HG02642 (cell line): ENCODE data around the gene FBLN2.

Source experiments
- ATAC-seq: cut with Tn5 transposase; IDR thresholded peaks from one replicate; pipeline ENCODE4 v1.9.1; 2021; ENCODE audit warnings: mild to moderate bottlenecking; ENCODE audit not compliant: unreplicated experiment, poor library complexity

Gene FBLN2

DNA sequence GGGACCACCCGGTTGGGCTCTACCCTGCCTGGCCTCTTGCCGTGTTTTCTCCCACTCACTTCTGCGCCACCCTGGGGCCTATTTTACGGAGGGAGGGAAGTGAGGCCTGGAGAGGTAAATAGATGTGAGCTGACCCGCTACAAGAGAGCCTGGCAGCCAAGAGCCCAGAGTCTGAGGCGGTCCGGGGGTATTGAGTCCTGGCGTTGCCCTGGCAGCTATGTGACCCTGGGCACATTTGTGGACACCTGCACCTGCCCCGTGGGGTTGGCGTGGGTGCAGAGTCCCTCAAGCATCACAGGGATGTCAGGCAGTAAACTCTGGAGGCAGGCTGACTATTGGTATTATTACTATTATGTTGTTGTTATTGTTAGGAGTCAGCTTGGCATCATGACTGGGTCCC lies 85.7 kb downstream of the FBLN2 start:
- ATAC-seq: no peak

GRCh38 chr3:13636186-13636585 lies 87.3 kb downstream of the FBLN2 start:
- no peak for ATAC-seq

DNA sequence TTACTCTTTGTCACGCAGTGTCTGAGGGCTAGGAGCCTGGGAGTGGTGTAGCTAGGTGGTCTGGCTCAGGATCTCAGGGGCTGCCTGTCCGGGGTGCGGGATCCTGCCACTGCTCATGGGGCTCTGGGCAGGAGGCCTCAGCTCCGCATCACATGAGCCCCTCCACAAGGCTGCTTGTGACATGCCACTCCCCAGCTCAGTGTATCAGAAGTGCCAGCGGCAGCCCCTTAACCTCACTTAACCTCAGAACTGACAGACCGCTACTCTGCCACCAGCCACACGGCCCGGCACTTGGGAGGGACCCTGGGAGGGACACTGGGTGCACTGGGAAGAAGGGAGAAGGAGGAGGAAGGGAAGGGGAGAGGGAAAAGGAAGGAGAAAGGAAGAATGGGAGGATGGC lies 87.9 kb downstream of the FBLN2 start:
- ATAC-seq: no peak

DNA sequence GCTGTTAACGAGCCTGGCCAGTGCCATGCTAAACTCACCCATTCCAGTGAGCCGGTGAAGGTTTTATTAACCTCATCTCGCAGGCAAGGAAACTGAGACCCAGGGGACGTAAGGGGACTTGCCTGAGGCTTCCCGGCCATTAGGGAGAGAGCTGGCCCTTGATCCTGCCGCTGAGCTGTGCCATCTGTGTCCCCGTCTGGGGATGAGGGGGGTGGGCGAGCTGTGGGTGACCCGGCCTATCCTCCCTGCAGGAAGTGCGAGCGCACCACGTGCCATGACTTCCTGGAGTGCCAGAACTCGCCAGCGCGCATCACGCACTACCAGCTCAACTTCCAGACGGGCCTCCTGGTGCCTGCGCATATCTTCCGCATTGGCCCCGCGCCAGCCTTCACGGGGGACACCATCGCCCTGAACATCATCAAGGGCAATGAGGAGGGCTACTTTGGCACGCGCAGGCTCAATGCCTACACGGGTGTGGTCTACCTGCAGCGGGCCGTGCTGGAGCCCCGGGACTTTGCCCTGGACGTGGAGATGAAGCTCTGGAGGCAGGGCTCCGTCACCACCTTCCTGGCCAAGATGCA lies 88.5 kb downstream of the FBLN2 start:
- no peak for ATAC-seq

- no peak for ATAC-seq
Observed at GRCh38 chr3:13637953-13638352, 89.0 kb downstream of the FBLN2 start.

DNA sequence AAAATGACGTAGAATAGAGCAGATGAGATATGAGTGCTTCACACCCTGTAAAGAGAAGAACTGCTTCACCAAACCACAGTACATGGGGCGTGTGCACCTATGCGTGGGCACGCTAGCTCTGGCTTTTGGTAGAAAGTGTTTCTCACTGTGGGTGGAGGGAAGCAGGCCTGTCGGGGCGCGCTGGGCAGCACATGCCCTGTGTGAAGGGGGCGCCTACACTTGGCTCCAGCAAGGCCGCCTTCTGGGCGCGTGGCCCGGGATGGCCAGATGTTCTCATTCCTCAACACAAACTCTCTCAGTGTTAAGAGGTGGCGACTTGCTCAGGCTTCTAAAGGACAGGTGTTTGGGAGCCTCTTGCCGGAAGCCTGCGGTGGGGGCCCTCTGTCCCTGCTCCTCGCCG lies 90.0 kb downstream of the FBLN2 start:
- ATAC-seq: no peak

DNA sequence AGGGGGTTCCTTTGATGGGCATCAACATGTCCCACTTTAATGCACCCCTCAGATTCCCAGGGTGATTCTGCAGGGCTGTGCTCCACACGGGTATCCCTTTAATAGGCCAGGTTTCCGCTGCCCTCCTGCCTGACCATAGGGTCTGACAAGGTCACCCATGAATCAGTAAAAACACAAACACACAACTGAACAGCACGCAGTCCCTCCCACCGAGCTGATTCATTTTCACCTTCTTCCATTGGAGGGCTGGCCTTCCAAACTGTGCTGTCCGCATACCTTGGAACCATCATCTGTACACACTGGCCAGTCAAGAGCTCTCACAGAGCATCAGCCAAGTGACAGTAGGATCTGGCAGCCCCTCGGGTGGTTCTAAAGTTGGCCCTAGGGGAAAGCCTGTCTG lies 93.7 kb downstream of the FBLN2 start:
- ATAC-seq: no peak

DNA sequence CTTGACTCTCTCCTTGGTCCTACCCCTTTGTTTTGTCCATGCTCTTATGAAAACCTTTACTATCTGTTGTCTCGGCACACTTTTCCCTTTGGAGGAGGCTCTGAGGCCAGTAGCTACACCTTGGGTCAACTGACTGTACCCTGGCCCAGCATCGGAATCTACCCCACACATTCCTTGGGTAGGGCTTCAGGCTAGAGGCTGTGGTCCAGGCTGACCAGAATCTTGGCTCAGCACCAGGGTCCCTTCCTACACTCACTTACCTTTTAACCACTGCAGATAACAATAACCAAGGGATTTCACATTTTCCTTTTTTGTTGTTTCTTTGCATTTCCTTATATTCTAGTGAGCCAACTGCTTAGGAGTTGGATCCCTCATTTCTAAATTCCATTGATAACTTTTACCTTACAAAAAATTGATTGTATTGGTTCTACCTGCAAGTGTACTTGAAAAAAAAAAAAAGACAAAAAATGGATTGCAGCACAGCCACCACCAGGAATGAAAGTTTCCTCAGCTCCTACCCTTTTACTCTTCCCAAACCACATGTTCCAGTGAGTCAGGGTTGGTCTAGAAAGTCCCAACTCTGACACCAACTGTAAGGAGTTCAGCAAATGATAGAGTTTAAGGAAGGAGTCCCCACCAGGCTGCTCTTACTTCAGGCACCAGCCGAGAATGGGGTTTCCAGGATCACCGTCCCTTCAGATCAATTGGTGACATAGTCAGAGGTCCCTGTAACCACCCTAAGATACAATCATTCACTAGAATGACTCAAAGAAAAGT lies 95.6 kb downstream of the FBLN2 start:
- no peak for ATAC-seq

DNA sequence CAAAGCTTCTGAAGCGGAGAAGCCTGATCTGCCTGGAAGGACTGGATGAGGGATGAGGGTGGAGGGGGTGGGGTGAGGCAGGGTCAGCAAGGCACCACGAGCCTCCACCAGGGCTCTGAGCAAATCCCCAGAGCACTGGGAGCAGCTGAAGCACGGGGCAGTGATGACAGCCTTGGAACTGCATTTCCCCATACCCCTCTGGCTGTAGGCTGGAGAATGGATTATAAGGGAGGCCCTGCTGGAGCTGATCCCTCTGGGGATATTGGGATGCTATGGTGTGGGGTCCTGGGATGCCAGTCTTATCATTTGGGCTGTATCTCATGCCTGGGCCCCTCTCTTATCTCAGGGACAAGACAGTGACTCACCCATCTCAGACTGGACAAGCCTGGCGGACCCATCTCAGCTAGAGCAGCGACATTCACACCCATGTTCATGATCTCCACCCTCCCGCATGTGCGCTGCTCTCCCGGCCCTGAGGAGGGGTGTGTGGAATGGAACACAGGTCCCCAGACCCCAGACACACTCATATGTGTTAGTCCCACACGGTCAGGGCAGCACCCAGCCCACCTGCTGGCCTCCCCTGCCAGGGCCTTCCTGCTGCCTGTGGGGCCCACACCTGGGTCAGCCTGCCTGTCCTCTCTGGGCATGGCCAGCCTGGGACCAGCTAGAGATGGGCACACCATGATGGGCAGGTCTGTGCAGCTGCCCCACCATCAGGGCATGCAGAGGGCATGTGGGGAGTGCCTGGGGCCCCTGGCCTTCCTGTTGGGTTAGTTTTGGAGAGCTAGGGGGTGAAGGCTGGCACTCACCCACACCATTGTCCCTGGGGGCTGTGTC lies 97.1 kb downstream of the FBLN2 start:
- no peak for ATAC-seq

DNA sequence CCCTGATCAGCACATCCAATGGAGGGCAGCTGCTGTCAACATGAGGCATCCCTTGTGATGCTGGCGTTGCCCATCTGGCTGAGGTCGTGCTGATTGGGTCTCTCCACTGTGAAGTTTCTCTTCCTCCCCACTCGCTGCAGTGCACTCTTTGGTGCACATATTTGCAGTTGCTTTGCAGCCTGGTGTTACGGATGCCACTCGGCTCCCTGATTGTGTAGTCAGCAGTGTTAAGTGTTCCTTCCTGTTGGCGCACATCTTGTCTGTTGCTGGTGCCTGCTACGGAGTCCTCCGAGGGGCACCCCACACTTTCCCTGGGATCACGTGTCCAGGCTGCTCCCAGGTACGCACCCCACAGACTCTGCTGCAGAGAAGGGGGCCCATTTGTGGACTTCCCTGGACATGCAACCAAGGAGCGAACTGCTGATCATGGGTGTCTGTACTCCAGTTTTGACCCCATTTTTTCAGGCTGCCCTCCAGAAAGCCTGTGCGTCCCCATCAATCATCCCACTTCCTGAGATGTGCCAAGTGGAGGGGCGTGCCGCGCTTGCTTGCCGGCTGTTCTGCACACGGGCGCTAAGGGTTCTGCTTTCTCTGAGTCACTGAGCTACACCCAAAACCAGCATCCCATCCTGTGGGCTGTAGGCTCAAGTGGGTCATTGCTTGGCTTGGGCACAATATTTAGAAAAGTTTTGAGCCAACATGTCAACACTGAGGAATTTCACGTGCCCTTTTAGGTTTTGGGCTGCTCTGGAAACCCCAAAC lies 98.6 kb downstream of the FBLN2 start:
- ATAC-seq: no peak

DNA sequence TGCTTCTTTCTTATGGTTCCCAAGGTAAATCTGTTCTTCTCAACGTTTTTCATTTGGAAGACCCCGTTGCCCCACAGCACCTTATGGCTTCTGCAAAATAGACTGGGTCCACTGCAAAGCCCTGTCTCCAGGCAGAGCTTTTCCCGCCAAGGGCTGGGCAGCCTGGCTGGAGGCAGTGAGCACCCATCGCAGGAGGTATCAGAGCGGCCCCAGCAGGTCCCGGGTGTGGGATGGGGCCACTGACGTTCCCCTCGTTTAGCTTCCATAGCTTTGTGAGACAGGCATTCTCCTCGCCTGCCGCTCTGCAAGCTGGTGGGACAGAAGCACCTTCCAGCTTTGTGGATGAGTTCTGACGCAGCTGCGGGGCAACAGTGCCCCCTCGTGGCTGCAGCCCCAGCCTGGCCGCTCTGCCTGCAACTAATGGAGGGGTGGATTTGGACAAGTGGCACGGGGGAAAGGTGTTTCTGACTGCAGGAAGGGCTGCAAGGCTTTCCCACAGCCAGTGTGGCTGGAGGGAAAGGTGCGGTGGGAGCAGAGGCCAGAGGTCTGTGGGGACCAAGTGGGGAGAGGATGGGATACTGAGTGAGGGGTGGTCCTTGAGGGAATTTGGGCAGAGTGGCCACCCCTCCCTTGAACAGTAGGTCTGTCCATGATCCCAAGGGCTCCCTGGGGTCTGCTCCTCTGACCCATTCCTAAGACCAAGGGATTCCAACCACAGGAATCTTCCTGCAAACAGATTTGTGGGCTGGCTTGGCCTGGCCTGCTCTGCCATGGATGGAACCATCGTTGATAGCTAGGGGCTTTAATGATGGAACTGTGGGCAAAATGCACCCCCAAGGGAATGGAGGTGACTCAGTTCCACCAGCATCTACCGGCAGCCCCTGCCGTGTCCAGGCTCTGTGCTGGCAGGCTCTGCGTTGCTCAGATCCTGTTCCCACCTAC lies 99.4 kb downstream of the FBLN2 start:
- peak; percentile 65 for ATAC-seq

DNA sequence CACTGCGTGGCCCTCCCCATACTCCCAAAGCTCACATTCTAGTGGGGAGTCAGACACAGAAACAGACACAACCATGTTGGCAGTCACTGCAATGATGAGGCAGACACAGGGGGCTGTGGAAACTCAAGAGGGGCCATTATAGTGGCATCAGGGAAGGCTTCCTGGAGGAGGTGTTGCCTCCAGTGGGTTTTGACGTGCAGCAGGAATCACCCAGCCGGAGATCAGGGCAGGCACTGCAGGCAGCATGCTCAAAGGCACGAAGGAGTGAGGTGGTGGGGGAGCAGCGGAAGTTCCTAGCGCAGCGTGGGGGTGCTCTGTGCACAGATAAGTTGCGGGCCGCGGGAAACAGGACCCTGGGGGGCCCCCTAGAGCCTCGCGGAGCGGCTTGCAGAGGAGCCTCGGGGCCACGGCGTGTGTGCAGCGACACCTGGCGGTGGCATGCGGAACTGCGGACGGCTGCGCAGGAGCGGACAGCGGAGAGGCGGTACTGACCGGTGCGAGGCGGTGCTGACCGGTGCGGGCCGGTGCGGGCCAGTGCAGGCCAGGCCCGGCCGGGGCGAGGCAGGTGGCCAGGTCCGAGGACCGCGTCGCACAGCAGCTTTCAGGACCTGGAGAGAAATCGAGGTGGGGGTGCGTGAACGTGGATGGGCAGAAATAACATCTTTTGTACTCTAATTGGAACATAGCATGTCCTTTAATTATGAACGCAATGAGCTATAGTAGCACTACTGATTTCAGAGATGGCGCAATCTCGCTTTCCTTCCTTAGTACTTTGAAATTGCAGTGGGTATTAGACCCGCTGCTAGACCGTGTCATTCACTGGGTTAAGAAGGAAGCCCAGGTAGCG lies 101.5 kb downstream of the FBLN2 start:
- ATAC-seq: peak; percentile 66

- no peak for ATAC-seq
Observed at GRCh38 chr3:13651057-13651400, 102.1 kb downstream of the FBLN2 start.

DNA sequence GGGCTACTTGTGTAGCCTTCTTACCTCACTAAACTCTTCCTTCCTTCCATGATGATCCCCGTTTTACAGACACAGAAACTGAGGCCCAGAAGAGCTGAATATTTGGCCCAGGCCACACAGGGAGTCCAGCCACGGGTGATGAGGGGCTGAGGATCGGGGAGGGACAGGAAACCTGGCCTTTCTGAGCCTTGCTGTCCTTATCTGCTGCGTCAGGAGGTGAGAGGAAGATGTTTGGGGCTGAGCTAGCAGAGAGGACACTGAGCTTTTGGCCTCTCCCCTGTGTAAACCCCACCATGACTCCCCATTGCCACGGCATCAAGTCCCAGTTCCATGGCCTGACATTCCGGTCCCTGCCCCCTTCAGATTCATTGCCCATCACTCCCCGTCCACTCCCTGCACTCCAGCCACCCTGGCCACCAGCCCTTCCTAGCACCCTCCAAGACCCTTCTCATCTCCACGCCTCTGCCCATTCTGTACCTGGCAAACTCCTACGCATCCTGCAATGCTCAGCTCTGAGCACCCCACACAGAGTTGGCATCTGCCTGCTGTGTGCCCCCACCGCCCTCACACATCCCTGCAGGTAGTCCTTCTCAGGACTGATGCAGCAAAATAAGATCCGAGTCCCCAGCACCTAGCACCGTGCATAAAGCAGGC lies 103.0 kb downstream of the FBLN2 start:
- ATAC-seq: no peak

DNA sequence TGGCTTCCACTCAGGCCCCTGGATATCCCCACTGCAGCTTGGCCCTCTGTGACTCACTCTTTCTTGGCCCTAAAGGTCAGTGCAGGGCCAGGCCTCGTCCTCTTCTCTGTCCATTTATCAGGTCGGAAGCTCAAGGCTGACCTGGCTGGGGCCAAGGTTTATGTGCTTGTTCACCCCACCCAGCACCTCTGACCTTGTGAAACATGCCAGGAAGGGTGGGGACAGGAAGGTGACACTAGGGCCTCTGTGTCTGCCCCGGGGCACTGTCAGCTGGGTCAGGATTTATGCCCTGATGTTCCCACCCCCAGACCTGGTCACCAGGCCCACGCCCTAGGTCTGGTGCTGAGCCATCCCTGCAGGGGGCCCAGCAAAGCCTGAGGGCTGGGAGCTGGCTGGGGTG lies 103.8 kb downstream of the FBLN2 start:
- no peak for ATAC-seq

DNA sequence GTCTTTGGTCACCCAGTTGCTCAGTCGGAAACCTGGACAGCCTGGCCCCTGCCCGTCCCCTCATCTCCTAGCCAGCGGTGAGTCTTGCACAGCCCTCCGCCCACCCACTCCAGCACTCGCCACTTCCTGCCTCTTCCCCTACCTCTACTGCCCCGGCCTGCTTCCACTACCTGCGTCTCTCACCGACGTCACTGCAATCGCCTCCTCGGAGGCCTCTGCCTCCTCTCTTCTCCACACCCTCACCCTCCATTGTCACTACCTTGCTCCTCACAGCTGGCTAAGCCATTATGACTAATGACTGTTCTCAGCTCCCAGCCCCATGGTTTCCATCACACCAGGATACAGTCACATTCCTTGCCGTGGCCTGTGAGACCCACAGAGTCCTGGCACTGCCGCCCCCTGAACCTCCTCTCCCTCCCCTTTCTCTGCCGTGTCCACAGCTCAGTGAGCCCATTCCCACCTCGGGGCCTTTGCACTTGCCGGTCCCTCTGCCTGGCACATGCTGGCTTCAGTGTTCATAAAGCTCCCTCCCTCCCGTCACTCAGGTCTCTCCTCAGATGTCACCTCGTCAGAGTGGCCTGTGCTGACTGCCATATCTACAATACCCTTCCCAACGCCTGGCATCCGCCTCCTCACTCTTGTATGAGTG lies 104.8 kb downstream of the FBLN2 start:
- no peak for ATAC-seq

DNA sequence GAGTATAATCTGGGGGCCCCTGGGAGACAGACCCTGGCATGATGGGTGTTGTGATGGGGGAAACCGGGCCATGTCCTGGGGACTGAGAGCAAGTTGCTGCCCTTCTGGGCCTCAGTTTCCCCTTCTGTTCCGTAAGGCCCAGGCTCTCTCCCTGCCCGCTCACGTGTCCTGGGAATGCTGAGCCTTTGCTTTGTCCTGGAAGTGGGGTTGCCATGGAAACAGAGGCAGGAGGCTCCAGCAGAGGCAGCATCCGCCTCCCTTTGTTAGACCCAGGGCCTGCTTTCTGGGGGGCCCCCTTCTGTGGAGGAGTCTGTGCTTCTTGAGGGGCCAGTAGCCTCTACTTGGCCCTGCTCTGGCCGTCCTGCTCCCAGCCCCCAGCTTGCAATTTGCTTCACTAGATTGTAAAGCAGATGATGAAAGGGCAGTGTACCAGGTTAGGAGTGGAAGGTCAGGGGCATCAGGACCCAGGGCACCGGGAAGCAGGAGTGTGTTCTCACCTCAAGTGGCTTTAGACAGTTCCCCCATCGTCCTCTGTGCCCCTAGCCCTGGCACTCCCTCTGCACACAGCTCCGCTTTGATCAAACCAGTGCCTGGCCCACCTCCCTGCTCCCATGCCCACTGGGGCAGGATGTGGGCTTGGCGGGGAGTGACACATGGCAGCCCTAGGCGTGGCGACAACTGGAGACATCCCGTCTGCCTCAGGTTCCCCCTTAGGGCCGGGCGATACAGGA lies 105.6 kb downstream of the FBLN2 start:
- ATAC-seq: no peak
